SK-N-SH treated with all-trans-retinoic acid at 6 μM for 48 hours (cell line): Measurements from ENCODE around the gene EXOC4.

ENCODE experiments used
- ATAC-seq: fragments of 200-7000 bp; cut with Tn5 transposase; 3 replicates; pipeline ENCODE4 v1.9.1; 2020; ENCODE audit warnings: mild to moderate bottlenecking, moderate library complexity
- ARNTL ChIP-seq: fragments of 450-650 bp; formaldehyde crosslinking; IDR thresholded peaks from 2 replicates; pipeline ENCODE4 v1.5.0; 2020; ENCODE audit warnings: low read depth, mild to moderate bottlenecking, moderate library complexity, borderline replicate concordance
- BACH2 ChIP-seq: fragments of 250-450 bp; sonication (Bioruptor Pico); IDR thresholded peaks from 2 replicates; pipeline ENCODE4 v1.9.0; 2021; ENCODE audit warnings: mild to moderate bottlenecking, borderline replicate concordance
- CREB5 ChIP-seq: fragments of 250-450 bp; sonication (Bioruptor Pico); IDR thresholded peaks from 2 replicates; pipeline ENCODE4 v1.5.1; 2020; ENCODE audit warnings: low read depth, mild to moderate bottlenecking, moderate library complexity
- CSDC2 ChIP-seq: fragments of 250-450 bp; sonication (Bioruptor Pico); IDR thresholded peaks from 2 replicates; pipeline ENCODE4 v1.5.0; 2020; ENCODE audit warnings: mild to moderate bottlenecking, moderate library complexity
- CSRNP3 ChIP-seq: fragments of 250-450 bp; sonication (Bioruptor Pico); IDR thresholded peaks from 2 replicates; pipeline ENCODE4 v1.5.1; 2021; ENCODE audit warnings: mild to moderate bottlenecking, moderate library complexity
- ESRRG ChIP-seq: fragments of 250-450 bp; sonication (Bioruptor Pico); IDR thresholded peaks from 2 replicates; pipeline ENCODE4 v1.6.1; 2021; ENCODE audit warnings: mild to moderate bottlenecking
- GLIS3 ChIP-seq: fragments of 250-450 bp; sonication (Bioruptor Pico); IDR thresholded peaks from 2 replicates; pipeline ENCODE4 v1.5.0; 2020; ENCODE audit warnings: mild to moderate bottlenecking, moderate library complexity
- OSR1 ChIP-seq: fragments of 250-450 bp; sonication (Bioruptor Pico); IDR thresholded peaks from 2 replicates; pipeline ENCODE4 v1.8.0; 2022; ENCODE audit warnings: moderate library complexity, mild to moderate bottlenecking, inconsistent platforms
- PATZ1 ChIP-seq: fragments of 250-450 bp; sonication (Bioruptor Pico); IDR thresholded peaks from 2 replicates; pipeline ENCODE4 v1.8.0; 2020; ENCODE audit warnings: mild to moderate bottlenecking, moderate library complexity, borderline replicate concordance
- POU6F1 ChIP-seq: fragments of 250-450 bp; sonication (Bioruptor Pico); IDR thresholded peaks from 2 replicates; pipeline ENCODE4 v1.8.0; 2021; ENCODE audit warnings: low read depth, mild to moderate bottlenecking, moderate library complexity, borderline replicate concordance
- PPARA ChIP-seq: fragments of 250-450 bp; sonication (Bioruptor Pico); IDR thresholded peaks from 2 replicates; pipeline ENCODE4 v1.5.0; 2020; ENCODE audit warnings: mild to moderate bottlenecking, borderline replicate concordance
- RARB ChIP-seq: fragments of 250-450 bp; sonication (Bioruptor Pico); IDR thresholded peaks from 2 replicates; pipeline ENCODE4 v1.8.0; 2021; ENCODE audit warnings: mild to moderate bottlenecking, moderate library complexity
- SNAI2 ChIP-seq: fragments of 250-450 bp; sonication (Bioruptor Pico); IDR thresholded peaks from 2 replicates; pipeline ENCODE4 v1.5.0; 2020; ENCODE audit warnings: mild to moderate bottlenecking, moderate library complexity
- TCF4 ChIP-seq: fragments of 250-450 bp; sonication (Bioruptor Pico); IDR thresholded peaks from 2 replicates; pipeline ENCODE4 v1.8.0; 2021; ENCODE audit warnings: mild to moderate bottlenecking, moderate library complexity, borderline replicate concordance
- TSHZ2 ChIP-seq: fragments of 250-450 bp; sonication (Bioruptor Pico); IDR thresholded peaks from 2 replicates; pipeline ENCODE4 v1.5.0; 2020; ENCODE audit warnings: mild to moderate bottlenecking, moderate library complexity
- ZC3H10 ChIP-seq: fragments of 250-450 bp; sonication (Bioruptor Pico); IDR thresholded peaks from 2 replicates; pipeline ENCODE4 v1.5.1; 2021; ENCODE audit warnings: mild to moderate bottlenecking, moderate library complexity
- ZFP30 ChIP-seq: fragments of 450-650 bp; formaldehyde crosslinking; IDR thresholded peaks from 2 replicates; pipeline ENCODE4 v1.5.0; 2022; ENCODE audit warnings: mild to moderate bottlenecking, moderate library complexity
- ZNF565 ChIP-seq: fragments of 450-650 bp; formaldehyde crosslinking; conservative IDR thresholded peaks from 2 replicates; pipeline ENCODE4 v1.5.0; 2020; ENCODE audit warnings: low read depth, mild to moderate bottlenecking, moderate library complexity
- ZNF70 ChIP-seq: fragments of 450-650 bp; formaldehyde crosslinking; IDR thresholded peaks from 2 replicates; pipeline ENCODE4 v1.5.0; 2020; ENCODE audit warnings: mild to moderate bottlenecking, moderate library complexity
- ZNF8 ChIP-seq: fragments of 450-650 bp; formaldehyde crosslinking; IDR thresholded peaks from 2 replicates; pipeline ENCODE4 v1.5.0; 2020; ENCODE audit warnings: mild to moderate bottlenecking, moderate library complexity

The EXOC4 gene

GRCh38 chr7:133641436-133641835 lies 388.6 kb downstream of the EXOC4 start:
- no peak for ATAC-seq
- TF ChIP-seq PATZ1, result no peak
- TF ChIP-seq CREB5, result no peak
- no peak for TF ChIP-seq TSHZ2
- TF ChIP-seq TCF4 (CRISPR knock-in tag), result no peak
- TF ChIP-seq CSRNP3 (CRISPR knock-in tag), result no peak
- TF ChIP-seq ZNF70 (CRISPR knock-in tag), result no peak
- no peak for TF ChIP-seq POU6F1 (CRISPR knock-in tag)
- TF ChIP-seq, all 23 proteins: peak for 0

GRCh38 chr7:133642907-133643306 lies 390.0 kb downstream of the EXOC4 start:
- no peak for ATAC-seq

More at GRCh38 chr7:133642907-133643306, 390.0 kb downstream of the EXOC4 start:
- TF ChIP-seq POU6F1 (CRISPR knock-in tag) (no peak), TSHZ2 (no peak), CREB5 (no peak), GLIS3 (CRISPR knock-in tag) (no peak), ZC3H10 (no peak), BACH2 (CRISPR knock-in tag) (no peak), SNAI2 (CRISPR knock-in tag) (no peak), PPARA (CRISPR knock-in tag) (no peak), TCF4 (CRISPR knock-in tag) (no peak), ESRRG (CRISPR knock-in tag) (no peak), ZNF70 (CRISPR knock-in tag) (no peak), CSRNP3 (CRISPR knock-in tag) (no peak), CSDC2 (CRISPR knock-in tag) (no peak), RARB (CRISPR knock-in tag) (no peak), ZNF8 (CRISPR knock-in tag) (no peak), ZFP30 (CRISPR knock-in tag) (no peak), OSR1 (no peak), ZNF565 (CRISPR knock-in tag) (no peak), ARNTL (CRISPR knock-in tag) (no peak)
